ENCODE data around the gene CLIP2.

- TF ChIP-seq CTCF (conservative IDR thresholded peaks at IDR 0.05 in 1 of 2, IDR thresholded peaks at IDR 0.05 in 1 of 2; ENCODE audit: extremely low read depth in 1 of 2, insufficient read depth in 1 of 2, low read depth in 1 of 2, low read length in 2 of 2): peak; percentile 81 to 84
- TF ChIP-seq EZH2 (IDR thresholded peaks at IDR 0.05; ENCODE audit: borderline replicate concordance, low read length): no peak
Observed at GRCh38 chr7:74449809-74450397, 160.7 kb downstream of the CLIP2 start.
